ENCODE data around the gene NR3C2.

The NR3C2 gene

GRCh38 chr4:148311526-148311925 lies 130.7 kb downstream of the NR3C2 start:
- DNase-seq (ENCODE audit: low spot score), result peak; percentile 52

GRCh38 chr4:148310756-148311155 lies 131.5 kb downstream of the NR3C2 start:
- DNase-seq (ENCODE audit: low spot score), result no peak

GRCh38 chr4:148305751-148306150 lies 136.5 kb downstream of the NR3C2 start:
- DNase-seq (ENCODE audit: low spot score), result no peak

- no peak for DNase-seq (ENCODE audit: low spot score)
Measured at GRCh38 chr4:148302416-148302815, 139.8 kb downstream of the NR3C2 start.

- no peak for DNase-seq (ENCODE audit: low spot score)
Measured at GRCh38 chr4:148300877-148301276, 141.3 kb downstream of the NR3C2 start.

- no peak for DNase-seq (ENCODE audit: low spot score)
Measured at GRCh38 chr4:148299337-148299736, 142.9 kb downstream of the NR3C2 start.

GRCh38 chr4:148296498-148296897 lies 145.7 kb downstream of the NR3C2 start:
- DNase-seq (ENCODE audit: low spot score), result no peak

GRCh38 chr4:148295642-148296041 lies 146.6 kb downstream of the NR3C2 start:
- DNase-seq (ENCODE audit: low spot score), result no peak

- no peak for DNase-seq (ENCODE audit: low spot score)
Measured at GRCh38 chr4:148293571-148293970, 148.6 kb downstream of the NR3C2 start.

- peak; percentile 29 for DNase-seq (ENCODE audit: low spot score)
Measured at GRCh38 chr4:148292686-148293085, 149.5 kb downstream of the NR3C2 start.

- no peak for DNase-seq (ENCODE audit: low spot score)
Measured at GRCh38 chr4:148289740-148290139, 152.5 kb downstream of the NR3C2 start.

GRCh38 chr4:148288448-148288847 lies 153.8 kb downstream of the NR3C2 start:
- no peak for DNase-seq (ENCODE audit: low spot score)

- no peak for DNase-seq (ENCODE audit: low spot score)
Measured at GRCh38 chr4:148287111-148287510, 155.1 kb downstream of the NR3C2 start.

- no peak for DNase-seq (ENCODE audit: low spot score)
Measured at GRCh38 chr4:148286012-148286411, 156.2 kb downstream of the NR3C2 start.

- no peak for DNase-seq (ENCODE audit: low spot score)
Measured at GRCh38 chr4:148283665-148284064, 158.5 kb downstream of the NR3C2 start.

- no peak for DNase-seq (ENCODE audit: low spot score)
Measured at GRCh38 chr4:148278310-148278709, 163.9 kb downstream of the NR3C2 start.

GRCh38 chr4:148275266-148275665 lies 166.9 kb downstream of the NR3C2 start:
- DNase-seq (ENCODE audit: low spot score), result no peak

GRCh38 chr4:148273501-148273986 lies 168.7 kb downstream of the NR3C2 start:
- DNase-seq (ENCODE audit: low spot score), result no peak

- DNase-seq (ENCODE audit: low spot score), result no peak
Measured at GRCh38 chr4:148271166-148271565, 171.0 kb downstream of the NR3C2 start.

- DNase-seq (ENCODE audit: low spot score), result peak; percentile 86
Measured at GRCh38 chr4:148270630-148271029, 171.6 kb downstream of the NR3C2 start.

GRCh38 chr4:148268835-148269234 lies 173.4 kb downstream of the NR3C2 start:
- DNase-seq (ENCODE audit: low spot score), result no peak

GRCh38 chr4:148266921-148267320 lies 175.3 kb downstream of the NR3C2 start:
- DNase-seq (ENCODE audit: low spot score), result no peak

GRCh38 chr4:148266240-148266639 lies 176.0 kb downstream of the NR3C2 start:
- DNase-seq (ENCODE audit: low spot score), result no peak

- peak; percentile 21 for DNase-seq (ENCODE audit: low spot score)
Measured at GRCh38 chr4:148265627-148266026, 176.6 kb downstream of the NR3C2 start.

- no peak for DNase-seq (ENCODE audit: low spot score)
Measured at GRCh38 chr4:148263802-148264201, 178.4 kb downstream of the NR3C2 start.

All from kidney tubule cell (primary cell).